HG02938 (cell line): ENCODE data around the gene SRMS.

Experiments used
- ATAC-seq: cut with Tn5 transposase; IDR thresholded peaks from one replicate; pipeline ENCODE4 v1.9.1; 2021; ENCODE audit warnings: mild to moderate bottlenecking, moderate library complexity; ENCODE audit not compliant: unreplicated experiment

The SRMS gene

GRCh38 chr20:63539441-63540370 is 7.8 kb downstream of the SRMS start:
- no peak for ATAC-seq

GRCh38 chr20:63539092-63539430 is 8.5 kb downstream of the SRMS start:
- ATAC-seq, result no peak

- ATAC-seq, result no peak
These were observed 9.1 kb downstream of the SRMS start for GRCh38 chr20:63538204-63539091.

GRCh38 chr20:63537525-63538203 is 9.9 kb downstream of the SRMS start:
- ATAC-seq, result peak; percentile 77

- peak; percentile 11 for ATAC-seq
These were observed 10.5 kb downstream of the SRMS start, which contains the start of gene PTK6 for GRCh38 chr20:63536997-63537524. PTK6 (minus strand) TSS chr20:63537376; CDS start chr20:63537314, 62 bp downstream.

GRCh38 chr20:63536241-63536977 is 11.1 kb downstream of the SRMS start:
- no peak for ATAC-seq

GRCh38 chr20:63534831-63535651 is 12.5 kb downstream of the SRMS start:
- ATAC-seq, result no peak

GRCh38 chr20:63534427-63534830 is 13.1 kb downstream of the SRMS start:
- no peak for ATAC-seq

GRCh38 chr20:63533871-63534393 is 13.6 kb downstream of the SRMS start:
- ATAC-seq, result no peak

- no peak for ATAC-seq
These were observed 14.2 kb downstream of the SRMS start for GRCh38 chr20:63533388-63533787.

GRCh38 chr20:63532449-63532971 is 15.0 kb downstream of the SRMS start:
- ATAC-seq, result no peak

GRCh38 chr20:63531686-63532448 is 15.7 kb downstream of the SRMS start:
- no peak for ATAC-seq

- ATAC-seq, result no peak
These were observed 16.8 kb downstream of the SRMS start for GRCh38 chr20:63530788-63531160.

GRCh38 chr20:63529861-63530787 is 17.4 kb downstream of the SRMS start:
- no peak for ATAC-seq

- no peak for ATAC-seq
These were observed 18.2 kb downstream of the SRMS start for GRCh38 chr20:63529180-63529860.

- no peak for ATAC-seq
These were observed 20.4 kb downstream of the SRMS start for GRCh38 chr20:63527184-63527583.
